Measurements from ENCODE around the gene TTC28.

GRCh38 chr22:28375761-28376534 is 303.7 kb downstream of the TTC28 start:
- TF ChIP-seq CTCF (IDR thresholded peaks at IDR 0.05; ENCODE audit: insufficient read depth, low read depth, low read length) = no peak
- no peak for TF ChIP-seq EZH2 (IDR thresholded peaks at IDR 0.05; ENCODE audit: insufficient read depth, low read length)
